Smooth muscle cell (in vitro differentiated cells): Measurements from ENCODE around the gene CHORDC1. TPM values are rescaled to one million over a fixed set of nuclear protein-coding genes. Genes with fewer than 3 reads are reported as not detected.
A peak's percentile ranks its signal among the peaks of the same experiment; 100 is the strongest.

Experiments
- DNase-seq: peaks from one replicate; lab custom pipeline; 2025; ENCODE audit not compliant: unreplicated experiment; lab: John Stamatoyannopoulos, UW
- H2AFZ ChIP-seq: fragments of 200-600 bp; sonication (generic); 2 replicates; pipeline ENCODE4 v1.6.0; 2016; ENCODE audit warnings: antibody characterized with exemption, low read depth, mild to moderate bottlenecking
- H3F3A ChIP-seq: fragments of 200-600 bp; sonication (generic); 2 replicates; pipeline ENCODE4 v1.6.0; 2017; ENCODE audit warnings: antibody characterized with exemption, low read depth
- H3K27ac ChIP-seq: fragments of 200-600 bp; sonication (generic); 2 replicates; pipeline ENCODE4 v1.5.1; 2016; ENCODE audit warnings: low read depth, mild to moderate bottlenecking
- H3K27me3 ChIP-seq: fragments of 200-600 bp; sonication (generic); 2 replicates; pipeline ENCODE4 v1.6.1; 2016; ENCODE audit warnings: low read depth, mild to moderate bottlenecking
- H3K36me3 ChIP-seq: fragments of 200-600 bp; sonication (generic); 2 replicates; pipeline ENCODE4 v1.5.1; 2016; ENCODE audit warnings: low read depth
- H3K4me1 ChIP-seq: fragments of 200-600 bp; sonication (generic); 2 replicates; pipeline ENCODE4 v1.5.1; 2016; ENCODE audit warnings: low read depth
- H3K4me2 ChIP-seq: fragments of 200-600 bp; sonication (generic); 2 replicates; pipeline ENCODE4 v1.6.0; 2016; ENCODE audit warnings: mild to moderate bottlenecking
- H3K4me3 ChIP-seq: fragments of 200-600 bp; sonication (generic); 2 replicates; pipeline ENCODE4 v1.5.1; 2016; ENCODE audit warnings: mild to moderate bottlenecking
- H3K79me2 ChIP-seq: fragments of 200-600 bp; sonication (generic); 2 replicates; pipeline ENCODE4 v1.6.0; 2016; ENCODE audit warnings: low read depth, mild to moderate bottlenecking
- H3K9ac ChIP-seq: fragments of 200-600 bp; sonication (generic); 2 replicates; pipeline ENCODE4 v1.6.0; 2016; ENCODE audit warnings: low read depth
- H3K9me3 ChIP-seq: fragments of 200-600 bp; sonication (generic); replicated peaks from 2 replicates; pipeline ENCODE4 v1.5.1; 2016; ENCODE audit warnings: low read depth
- H4K20me1 ChIP-seq: fragments of 200-600 bp; sonication (generic); 2 replicates; pipeline ENCODE4 v1.6.0; 2016; ENCODE audit warnings: low read depth
- WGBS: methylation state at CpG from one replicate; pipeline ENCODE4 v1.1.7; 2016; ENCODE audit warnings: low lambda C conversion rate; 5-methylcytosine and 5-hydroxymethylcytosine counted together
- polyA plus RNA-seq: library from polyadenylated mRNA; unstranded; fragments of >200 nt; fragmentation: Nextera tagmentation; extraction: Ambion mirVana; gene quantifications from 2 replicates; pipeline ENCODE4 v1.2.1, GENCODE V29; 2016
- total RNA-seq: library from RNA; depleted of rRNA; stranded (reverse); fragments of >200 nt; gene quantifications from 2 replicates; pipeline ENCODE4 v1.2.3, GENCODE V29; 2014
- TF ChIP-seq, protein P1 (sequence below): fragments of 200-600 bp; sonication (generic); IDR thresholded peaks from 2 replicates; pipeline ENCODE4 v1.5.1; 2017; ENCODE audit warnings: borderline replicate concordance, mild to moderate bottlenecking, antibody characterized with exemption; ENCODE audit not compliant: insufficient read depth, poor library complexity, severe bottlenecking

Gene CHORDC1
- total and polyA plus RNA-seq, 2 experiments from 2014 or later, result 22.3 to 79.2 TPM

DNA sequence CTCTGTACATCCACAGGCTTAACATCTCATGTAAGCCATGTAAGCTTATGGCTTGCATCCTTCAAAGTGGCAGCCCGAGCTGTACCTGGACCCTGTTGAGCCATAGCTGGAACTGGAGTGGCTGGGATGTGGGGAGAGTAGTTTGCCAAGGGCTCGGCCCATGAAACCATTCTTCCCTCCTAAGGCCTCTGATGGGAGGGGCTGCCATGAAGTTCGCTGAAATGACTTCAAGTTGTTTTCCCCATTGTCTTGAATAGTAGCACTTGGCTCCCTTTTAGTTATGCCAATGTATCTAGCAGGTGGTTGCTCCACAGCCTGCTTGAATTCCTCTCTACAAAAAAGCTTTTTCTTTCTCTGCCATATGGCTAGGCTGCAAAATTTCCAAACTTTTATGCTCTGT lies 5.2 kb upstream of the CHORDC1 start:
- H3K27ac ChIP-seq, result no peak overlapping the region
- no peak overlapping the region for H3K4me3 ChIP-seq
- H3K9me3 ChIP-seq, result no peaks in the 10 kb centered on the region
- H3K4me1 ChIP-seq, result no peaks in the 10 kb centered on the region
- H4K20me1 ChIP-seq, result no peaks in the 10 kb centered on the region
- no peak overlapping the region for H3K9ac ChIP-seq
- H3K4me2 ChIP-seq, result no peak overlapping the region
- no peak overlapping the region for H2AFZ ChIP-seq
- H3K27me3 ChIP-seq, result no peaks in the 10 kb centered on the region
- peaks cover 6% of the 10 kb centered on the region for H3K79me2 ChIP-seq
- no peaks in the 10 kb centered on the region for H3K36me3 ChIP-seq
- no peaks in the 10 kb centered on the region for H3F3A ChIP-seq
- TF ChIP-seq, protein P1, sequence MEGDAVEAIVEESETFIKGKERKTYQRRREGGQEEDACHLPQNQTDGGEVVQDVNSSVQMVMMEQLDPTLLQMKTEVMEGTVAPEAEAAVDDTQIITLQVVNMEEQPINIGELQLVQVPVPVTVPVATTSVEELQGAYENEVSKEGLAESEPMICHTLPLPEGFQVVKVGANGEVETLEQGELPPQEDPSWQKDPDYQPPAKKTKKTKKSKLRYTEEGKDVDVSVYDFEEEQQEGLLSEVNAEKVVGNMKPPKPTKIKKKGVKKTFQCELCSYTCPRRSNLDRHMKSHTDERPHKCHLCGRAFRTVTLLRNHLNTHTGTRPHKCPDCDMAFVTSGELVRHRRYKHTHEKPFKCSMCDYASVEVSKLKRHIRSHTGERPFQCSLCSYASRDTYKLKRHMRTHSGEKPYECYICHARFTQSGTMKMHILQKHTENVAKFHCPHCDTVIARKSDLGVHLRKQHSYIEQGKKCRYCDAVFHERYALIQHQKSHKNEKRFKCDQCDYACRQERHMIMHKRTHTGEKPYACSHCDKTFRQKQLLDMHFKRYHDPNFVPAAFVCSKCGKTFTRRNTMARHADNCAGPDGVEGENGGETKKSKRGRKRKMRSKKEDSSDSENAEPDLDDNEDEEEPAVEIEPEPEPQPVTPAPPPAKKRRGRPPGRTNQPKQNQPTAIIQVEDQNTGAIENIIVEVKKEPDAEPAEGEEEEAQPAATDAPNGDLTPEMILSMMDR, result no peak
- DNase-seq, result no peak
- 89% methylated on average over 3 of the region's 3 CpGs for WGBS

- Histone ChIP-seq H2AFZ (peak overlapping the region; percentile 88), H3K4me2 (peak overlapping the region; percentile 96), H3K79me2 (peaks cover 53% of the 10 kb centered on the region), H3K4me1 (peaks cover 24% of the 10 kb centered on the region), H3K27ac (no peak overlapping the region), H3F3A (no peaks in the 10 kb centered on the region), H3K4me3 (peak overlapping the region; percentile 76), H3K9me3 (no peaks in the 10 kb centered on the region), H3K27me3 (no peaks in the 10 kb centered on the region), H3K9ac (peak overlapping the region; percentile 88), H4K20me1 (peaks cover 42% of the 10 kb centered on the region), H3K36me3 (no peaks in the 10 kb centered on the region)
- 2% methylated on average over 12 of the region's 12 CpGs for WGBS
- TF ChIP-seq, protein P1, result no peak
- no peak for DNase-seq
These were observed 368 bp upstream of the CHORDC1 start for GRCh38 chr11:90223248-90223585.

GRCh38 chr11:90221803-90222458 lies 918 bp downstream of the CHORDC1 start:
- peak overlapping the region; percentile 88 for H3K9ac ChIP-seq
- H3F3A ChIP-seq, result no peaks in the 10 kb centered on the region
- H3K4me3 ChIP-seq, result peak overlapping the region; percentile 76
- no peaks in the 10 kb centered on the region for H3K9me3 ChIP-seq
- whole genome bisulfite sequencing, result 3% methylated on average over 16 of the region's 16 CpGs
- peaks cover 65% of the 10 kb centered on the region for H3K79me2 ChIP-seq
- H3K36me3 ChIP-seq, result no peaks in the 10 kb centered on the region
- H3K27me3 ChIP-seq, result no peaks in the 10 kb centered on the region
- H3K4me1 ChIP-seq, result peaks cover 27% of the 10 kb centered on the region
- H2AFZ ChIP-seq, result peak overlapping the region; percentile 88
- peaks cover 55% of the 10 kb centered on the region for H4K20me1 ChIP-seq
- DNase-seq, result no peak
- TF ChIP-seq, protein P1, result no peak
- peak overlapping the region; percentile 96 for H3K4me2 ChIP-seq
- H3K27ac ChIP-seq, result peak overlapping the region; percentile 78

- Histone ChIP-seq H2AFZ (no peak overlapping the region), H3K4me2 (peak overlapping the region; percentile 96), H4K20me1 (peaks cover 70% of the 10 kb centered on the region), H3K27ac (peak overlapping the region; percentile 16), H3K4me1 (peaks cover 27% of the 10 kb centered on the region), H3K36me3 (peaks cover 3% of the 10 kb centered on the region), H3K9ac (no peak overlapping the region), H3K79me2 (peaks cover 81% of the 10 kb centered on the region), H3F3A (no peaks in the 10 kb centered on the region), H3K27me3 (no peaks in the 10 kb centered on the region), H3K9me3 (no peaks in the 10 kb centered on the region), H3K4me3 (peak overlapping the region; percentile 76)
- 90% methylated on average over 1 of the region's 1 CpG for WGBS
- TF ChIP-seq, protein P1, result no peak
- DNase-seq, result no peak
These were observed 2.5 kb downstream of the CHORDC1 start for GRCh38 chr11:90220391-90220790.
